Measurements from ENCODE around the gene SPAG16.
"Not testable (repeated sequence)": the region's sequence is repeated elsewhere in the genome, so short reads cannot be mapped to it uniquely, and the experiment has no call there.

SPAG16 gene

GRCh38 chr2:213703406-213704098 is 419.3 kb downstream of the SPAG16 start:
- H3K4me3 ChIP-seq (ENCODE audit: low read depth, low read length): no peak overlapping the region
- no peak for DNase-seq (ENCODE audit: low read depth)
- TF ChIP-seq, protein P1, sequence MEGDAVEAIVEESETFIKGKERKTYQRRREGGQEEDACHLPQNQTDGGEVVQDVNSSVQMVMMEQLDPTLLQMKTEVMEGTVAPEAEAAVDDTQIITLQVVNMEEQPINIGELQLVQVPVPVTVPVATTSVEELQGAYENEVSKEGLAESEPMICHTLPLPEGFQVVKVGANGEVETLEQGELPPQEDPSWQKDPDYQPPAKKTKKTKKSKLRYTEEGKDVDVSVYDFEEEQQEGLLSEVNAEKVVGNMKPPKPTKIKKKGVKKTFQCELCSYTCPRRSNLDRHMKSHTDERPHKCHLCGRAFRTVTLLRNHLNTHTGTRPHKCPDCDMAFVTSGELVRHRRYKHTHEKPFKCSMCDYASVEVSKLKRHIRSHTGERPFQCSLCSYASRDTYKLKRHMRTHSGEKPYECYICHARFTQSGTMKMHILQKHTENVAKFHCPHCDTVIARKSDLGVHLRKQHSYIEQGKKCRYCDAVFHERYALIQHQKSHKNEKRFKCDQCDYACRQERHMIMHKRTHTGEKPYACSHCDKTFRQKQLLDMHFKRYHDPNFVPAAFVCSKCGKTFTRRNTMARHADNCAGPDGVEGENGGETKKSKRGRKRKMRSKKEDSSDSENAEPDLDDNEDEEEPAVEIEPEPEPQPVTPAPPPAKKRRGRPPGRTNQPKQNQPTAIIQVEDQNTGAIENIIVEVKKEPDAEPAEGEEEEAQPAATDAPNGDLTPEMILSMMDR (IDR thresholded peaks at IDR 0.05; ENCODE audit: low read depth, low read length, missing control alignments): no peak

DNA sequence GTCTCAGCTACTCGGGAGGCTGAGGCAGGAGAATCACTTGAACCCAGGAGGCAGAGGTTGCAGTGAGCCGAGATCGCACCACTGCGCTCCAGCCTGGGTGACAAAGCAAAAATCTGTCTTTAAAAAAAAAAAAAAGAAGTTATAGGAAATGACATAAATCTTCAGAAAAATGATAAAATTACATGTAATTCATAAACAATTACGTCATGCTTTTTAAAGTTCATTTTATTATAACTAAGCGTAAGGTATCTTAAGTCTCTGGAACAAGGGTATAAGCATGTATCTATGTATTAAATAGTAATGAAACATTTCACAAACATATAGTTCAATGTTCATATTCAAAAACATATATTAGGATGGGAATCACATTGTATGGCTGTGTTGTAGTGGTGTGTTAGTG is 425.9 kb downstream of the SPAG16 start:
- no peak overlapping the region for H3K4me3 ChIP-seq (ENCODE audit: low read depth, low read length)
- TF ChIP-seq, protein P1 (IDR thresholded peaks at IDR 0.05; ENCODE audit: low read depth, low read length, missing control alignments): no peak
- DNase-seq (ENCODE audit: low read depth): no peak

DNA sequence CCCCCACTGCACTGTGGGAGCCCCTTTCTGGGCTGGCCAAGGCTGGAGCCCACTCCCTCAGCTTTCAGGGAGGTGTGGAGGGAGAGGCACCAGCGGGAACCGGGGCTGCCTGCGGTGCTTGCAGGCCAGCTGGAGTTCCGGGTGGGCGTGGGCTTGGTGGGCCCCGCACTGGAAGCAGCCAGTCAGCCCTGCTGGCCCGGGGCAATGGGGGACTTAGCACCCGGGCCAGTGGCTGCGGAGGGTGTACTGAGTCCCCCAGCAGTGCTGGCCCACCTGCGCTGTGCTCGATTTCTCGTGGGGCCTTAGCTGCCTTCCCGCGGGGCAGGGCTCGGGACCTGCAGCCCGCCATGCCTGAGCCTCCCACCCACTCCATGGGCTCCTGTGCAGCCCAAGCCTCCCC is 434.1 kb downstream of the SPAG16 start:
- DNase-seq (ENCODE audit: low read depth); H3K4me3 ChIP-seq (ENCODE audit: low read depth, low read length): not testable (repeated sequence)

- no peak overlapping the region for H3K4me3 ChIP-seq (ENCODE audit: low read depth, low read length)
- DNase-seq (ENCODE audit: low read depth): no peak
- TF ChIP-seq, protein P1 (IDR thresholded peaks at IDR 0.05; ENCODE audit: low read depth, low read length, missing control alignments): no peak
These were observed 438.3 kb downstream of the SPAG16 start for GRCh38 chr2:213722565-213722964.

- DNase-seq (ENCODE audit: low read depth): no peak
- H3K4me3 ChIP-seq (ENCODE audit: low read depth, low read length): no peak overlapping the region
- TF ChIP-seq, protein P1 (IDR thresholded peaks at IDR 0.05; ENCODE audit: low read depth, low read length, missing control alignments): no peak
These were observed 438.8 kb downstream of the SPAG16 start for GRCh38 chr2:213723041-213723560.

DNA sequence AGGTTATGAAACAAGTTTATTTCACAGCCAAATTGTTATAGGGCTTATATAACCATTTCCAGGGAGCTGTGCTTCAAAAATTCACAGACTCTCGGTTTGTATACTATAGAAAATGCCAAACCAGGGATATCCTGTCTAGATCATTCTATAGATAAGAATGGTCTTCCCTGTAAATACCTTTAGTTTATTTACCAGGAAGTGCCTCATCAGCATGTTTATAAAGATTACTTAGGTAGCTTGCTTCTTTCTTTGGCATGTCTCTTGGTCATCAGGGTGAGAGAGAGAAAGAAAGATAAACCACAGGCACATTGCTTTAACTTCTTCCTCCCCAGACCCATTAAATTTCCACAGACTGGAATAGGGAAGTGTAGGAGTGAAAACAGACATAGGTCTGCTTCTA is 439.4 kb downstream of the SPAG16 start:
- no peak overlapping the region for H3K4me3 ChIP-seq (ENCODE audit: low read depth, low read length)
- TF ChIP-seq, protein P1 (IDR thresholded peaks at IDR 0.05; ENCODE audit: low read depth, low read length, missing control alignments): no peak
- DNase-seq (ENCODE audit: low read depth): no peak

GRCh38 chr2:213726101-213726500 is 441.8 kb downstream of the SPAG16 start:
- TF ChIP-seq, protein P1 (IDR thresholded peaks at IDR 0.05; ENCODE audit: low read depth, low read length, missing control alignments): no peak
- no peak for DNase-seq (ENCODE audit: low read depth)
- no peak overlapping the region for H3K4me3 ChIP-seq (ENCODE audit: low read depth, low read length)
